GM18909 (cell line): ENCODE measurements around the gene CCDC74A.
"Not testable (repeated sequence)": the region's sequence is repeated elsewhere in the genome, so short reads cannot be mapped to it uniquely, and the experiment has no call there.

ENCODE experiments used
- ATAC-seq: cut with Tn5 transposase; IDR thresholded peaks from one replicate; pipeline ENCODE4 v1.9.1; 2021; ENCODE audit warnings: mild to moderate bottlenecking; ENCODE audit not compliant: unreplicated experiment, poor library complexity

CCDC74A gene

DNA sequence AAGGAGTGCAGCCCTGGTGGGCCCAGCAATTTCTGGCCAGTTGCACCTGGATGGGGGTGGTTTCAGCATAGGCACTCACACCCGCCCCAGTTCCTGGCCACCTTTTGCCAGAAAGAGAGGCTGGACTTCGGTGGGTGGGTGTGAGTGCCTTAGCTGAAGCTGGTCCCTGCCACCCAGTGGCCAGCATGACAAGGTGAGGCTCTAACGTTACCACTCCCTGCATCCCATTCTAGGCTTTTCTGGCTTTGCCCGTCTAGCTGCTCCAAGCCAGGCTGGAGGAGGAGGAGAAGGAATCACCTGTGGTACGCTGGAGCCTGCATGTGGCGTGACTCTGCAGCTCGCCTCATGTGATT, 17.1 kb downstream of the CCDC74A start:
- ATAC-seq = not testable (repeated sequence)

DNA sequence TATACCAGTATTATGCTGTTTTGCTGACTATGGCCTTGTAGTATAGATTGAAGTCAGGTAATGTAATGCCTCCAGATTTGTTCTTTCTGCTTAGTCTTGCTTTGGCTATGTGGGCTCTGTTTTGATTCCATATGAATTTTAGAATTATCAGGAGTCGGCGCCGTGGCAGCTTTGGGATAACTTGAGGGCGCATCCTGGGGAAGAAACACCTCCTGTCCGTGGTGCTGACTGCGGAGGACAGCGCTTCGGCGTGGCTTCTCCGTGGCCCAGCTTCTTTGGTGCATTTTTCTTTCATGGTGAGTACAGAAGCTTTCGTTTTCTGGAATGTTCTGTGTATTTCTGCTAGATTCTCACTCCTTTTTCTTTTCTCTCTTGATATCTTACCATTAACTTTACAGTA, 25.2 kb downstream of the CCDC74A start:
- ATAC-seq = no peak

DNA sequence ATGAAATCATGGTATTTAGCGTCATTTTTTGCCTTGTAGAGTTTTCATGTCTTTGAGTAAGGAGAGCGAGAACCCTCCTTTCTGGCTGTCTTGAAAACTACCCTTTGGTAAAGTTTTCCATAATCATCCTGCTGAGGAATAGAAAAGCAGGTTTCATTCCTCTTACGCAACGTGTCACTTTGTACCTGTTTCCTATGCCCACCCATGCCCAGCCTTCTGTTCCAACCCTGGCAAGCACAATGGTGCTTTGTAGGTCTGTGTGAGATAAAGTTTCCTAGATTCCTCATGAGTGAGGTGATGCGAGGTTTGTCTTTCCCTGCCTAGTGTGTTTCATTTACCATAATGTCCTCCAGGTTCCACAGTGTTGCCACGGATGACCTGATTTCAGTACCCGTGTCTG, 29.3 kb downstream of the CCDC74A start:
- ATAC-seq = no peak

DNA sequence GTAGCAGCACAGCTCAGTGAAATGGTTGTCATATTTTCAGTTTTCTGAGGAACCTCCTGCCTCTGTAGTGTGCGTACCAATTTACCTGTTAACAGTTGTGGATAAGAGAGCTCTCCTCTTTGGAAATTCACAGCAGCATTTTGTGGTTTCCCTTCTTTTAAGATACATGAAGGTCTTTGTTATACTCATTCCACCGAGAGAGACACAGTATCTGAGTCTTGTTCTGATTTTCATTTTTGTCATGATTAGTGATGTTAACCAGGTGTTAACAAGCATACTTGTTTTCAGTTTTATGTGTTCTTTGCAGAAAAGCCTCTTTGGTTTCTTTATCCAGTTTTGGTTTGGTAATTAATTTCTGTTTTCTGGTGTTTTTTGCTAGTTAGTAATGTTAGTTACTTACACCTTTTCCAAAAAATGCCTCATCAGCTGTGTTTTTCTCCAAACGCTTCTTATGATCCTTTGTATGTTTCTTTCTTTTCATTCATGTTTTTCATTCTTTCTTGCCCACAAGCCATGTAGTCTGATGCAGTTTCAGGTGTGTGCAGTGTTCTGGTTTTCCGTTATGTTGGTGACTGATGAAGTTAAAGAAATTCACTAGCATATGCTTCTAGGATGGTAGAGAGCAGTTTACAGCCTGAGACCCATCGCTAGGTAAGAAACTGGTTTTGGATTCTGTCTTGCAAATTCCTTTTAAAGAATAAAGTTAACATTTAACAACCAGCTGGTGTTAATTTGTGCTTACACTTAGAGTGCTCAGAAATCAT, 30.1 kb downstream of the CCDC74A start:
- ATAC-seq = no peak

DNA sequence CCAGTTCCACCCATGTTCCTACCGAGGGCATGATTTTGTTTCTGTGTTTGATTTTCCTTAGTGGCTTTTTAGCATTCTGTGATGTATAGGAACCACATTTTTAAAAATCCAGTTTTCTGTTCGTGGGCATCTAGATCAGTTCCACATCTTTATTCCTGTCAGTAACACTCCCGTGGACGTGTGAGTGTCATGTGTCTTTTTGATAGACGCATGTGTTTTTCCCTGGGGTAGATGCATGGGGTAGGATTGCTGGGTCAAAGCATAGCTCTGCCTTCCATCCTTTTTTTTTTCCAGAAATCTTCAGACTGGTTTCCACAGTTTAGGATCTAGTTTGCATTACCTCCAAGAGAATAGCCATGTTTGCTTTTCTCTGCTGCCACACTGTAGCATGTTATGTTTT, 38.7 kb downstream of the CCDC74A start:
- no peak for ATAC-seq

DNA sequence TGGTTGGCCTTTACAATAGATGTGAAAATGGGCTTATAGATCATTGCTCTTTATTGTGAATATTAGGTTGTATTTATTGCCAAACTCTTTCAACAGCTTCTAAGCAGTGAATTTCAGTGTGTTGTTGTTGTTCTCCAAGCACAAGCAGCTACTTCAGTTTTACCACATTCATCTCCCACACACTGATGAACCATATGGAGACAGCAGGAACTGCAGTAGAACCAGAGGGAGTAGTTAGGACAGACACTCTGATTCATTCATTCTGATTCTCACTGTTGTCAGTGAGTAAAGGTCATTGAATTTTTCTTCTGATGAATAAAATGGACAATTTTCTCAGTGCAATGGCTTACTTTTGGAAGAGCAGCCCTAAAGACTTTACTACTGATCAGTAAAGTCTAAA, 40.2 kb downstream of the CCDC74A start:
- no peak for ATAC-seq

DNA sequence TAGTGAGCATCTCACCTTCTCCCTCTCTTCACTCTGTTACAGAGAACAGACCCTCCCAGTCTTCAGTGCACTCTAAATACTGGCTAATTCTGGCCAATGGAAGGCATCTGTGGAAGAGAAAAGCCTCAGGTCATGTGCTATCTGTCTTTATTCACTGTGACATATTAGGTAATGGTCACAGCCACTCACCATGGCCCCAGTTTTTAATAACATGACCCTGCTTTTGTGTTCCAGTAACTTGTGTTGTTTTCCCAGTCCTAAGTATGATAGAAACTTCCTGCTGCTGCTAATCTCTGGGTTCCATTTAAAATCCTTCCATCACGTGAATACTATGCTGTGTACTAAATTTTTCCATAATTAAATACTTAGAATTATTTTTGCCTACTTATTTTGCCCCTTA, 40.7 kb downstream of the CCDC74A start:
- not testable (repeated sequence) for ATAC-seq

DNA sequence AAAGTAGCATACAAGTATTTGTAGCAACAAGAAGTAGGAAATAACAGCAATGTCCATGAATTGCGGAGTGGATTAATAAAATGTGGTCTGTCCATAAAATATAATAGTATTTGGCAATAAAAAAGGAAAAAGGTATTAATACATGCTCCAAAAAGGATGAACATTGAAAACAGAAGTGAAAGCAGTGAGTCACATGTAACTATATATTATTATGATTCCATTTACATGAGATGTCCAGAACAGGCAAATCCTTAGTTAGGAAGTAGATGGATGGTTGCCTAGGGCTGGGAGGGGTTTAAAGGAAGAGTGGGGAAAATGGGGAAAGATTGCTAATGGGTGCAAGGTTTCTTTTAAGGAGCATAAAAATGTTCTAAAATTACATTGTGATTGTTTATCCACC, 44.5 kb downstream of the CCDC74A start:
- no peak for ATAC-seq

DNA sequence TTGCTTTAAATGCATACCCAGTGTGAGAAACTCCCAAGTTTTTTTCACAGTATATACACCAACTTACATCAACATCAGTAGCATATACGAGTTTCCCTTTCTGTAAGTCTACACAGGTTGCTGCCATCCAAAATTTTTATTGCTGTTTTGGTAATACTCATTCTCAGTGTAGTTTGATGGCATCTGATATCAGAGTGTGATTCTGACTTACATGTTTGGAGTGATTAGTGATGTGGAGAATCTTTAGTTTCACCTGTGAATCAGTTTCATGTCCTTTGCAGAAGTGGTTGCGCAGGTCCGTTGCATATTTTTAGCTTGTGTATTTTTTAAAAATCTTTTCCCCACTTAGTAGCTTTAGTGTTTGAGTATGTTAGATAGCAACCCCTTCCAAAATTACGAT, 50.1 kb downstream of the CCDC74A start:
- ATAC-seq = no peak

DNA sequence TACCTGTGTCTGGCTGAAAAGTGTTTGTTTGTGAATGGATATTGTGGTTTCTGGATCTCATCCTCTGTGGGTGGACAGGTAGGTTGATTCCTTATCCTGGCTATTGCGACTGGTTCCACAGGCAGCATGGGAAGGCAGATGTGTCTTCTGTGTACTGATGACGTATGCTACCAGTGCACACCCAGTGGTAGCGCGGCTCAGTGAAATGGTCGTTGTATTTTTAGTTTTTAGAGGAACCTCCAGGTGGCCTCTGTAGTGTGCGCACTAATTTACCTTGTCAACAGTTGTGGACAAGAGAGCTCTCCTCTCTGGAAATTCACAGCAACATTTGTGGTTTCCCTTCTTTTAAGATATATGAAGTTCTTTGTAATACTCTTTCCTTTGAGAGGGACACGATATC, 52.5 kb downstream of the CCDC74A start:
- no peak for ATAC-seq
